Caco-2 (cell line): ENCODE data around the gene TENM4. TPM values are rescaled to one million over a fixed set of nuclear protein-coding genes. Genes with fewer than 3 reads are reported as not detected.

ENCODE experiments used
- BruUV-seq: library from RNA; stranded (reverse); fragments of 400-500 nt; replicated peaks from 2 replicates; lab custom pipeline; 2021; lab: Mats Ljungman, UMichigan
- CTCF ChIA-PET: fragments of 300-600 bp; sonication (Branson Sonifier 250); formaldehyde crosslinking; loops from one replicate; lab custom pipeline; 2022; ENCODE audit warnings: antibody characterized with exemption; lab: Charles Lee
- POLR2A ChIA-PET: fragments of 300-600 bp; sonication (Branson Sonifier 250); formaldehyde crosslinking; loops from one replicate; lab custom pipeline; 2022; ENCODE audit warnings: antibody characterized with exemption; lab: Charles Lee
- DNase-seq, 2 experiments: peaks; one replicate each; pipeline versions ENCODE4 v3.0.0 to v3.0.0-alpha.2; 2020 to 2022
- H3K27me3 ChIP-seq: replicated peaks from 2 replicates; pipeline ENCODE4 v1.6.0; 2011; ENCODE audit warnings: low read length; ENCODE audit not compliant: control insufficient read depth, insufficient read depth
- H3K36me3 ChIP-seq: 2 replicates; pipeline ENCODE4 v1.5.1; 2011; ENCODE audit warnings: low read length; ENCODE audit not compliant: control insufficient read depth, insufficient read depth
- H3K4me1 ChIP-seq: fragments of 250-450 bp; sonication (Bioruptor Pico); 2 replicates; pipeline ENCODE4 v1.5.1; 2020; ENCODE audit warnings: mild to moderate bottlenecking
- H3K4me3 ChIP-seq: 2 replicates; pipeline ENCODE4 v1.5.1; 2011; ENCODE audit warnings: low read depth, mild to moderate bottlenecking, control low read depth, low read length
- H3K9me3 ChIP-seq: fragments of 250-450 bp; sonication (Bioruptor Pico); 2 replicates; pipeline ENCODE4 v1.5.1; 2020; ENCODE audit warnings: mild to moderate bottlenecking, moderate library complexity
- H3K27ac Mint-ChIP-seq: one replicate; pipeline ENCODE4 v1.8.0; 2022; ENCODE audit warnings: mixed read lengths; ENCODE audit not compliant: unreplicated experiment
- H3K27me3 Mint-ChIP-seq: one replicate; pipeline ENCODE4 v1.8.0; 2022; ENCODE audit warnings: mixed read lengths; ENCODE audit not compliant: insufficient read depth, unreplicated experiment
- H3K36me3 Mint-ChIP-seq: one replicate; pipeline ENCODE4 v1.8.0; 2022; ENCODE audit warnings: mild to moderate bottlenecking, mixed read lengths; ENCODE audit not compliant: insufficient read depth, unreplicated experiment
- H3K4me1 Mint-ChIP-seq: one replicate; pipeline ENCODE4 v1.8.0; 2022; ENCODE audit warnings: low read depth, mixed read lengths; ENCODE audit not compliant: unreplicated experiment
- H3K4me3 Mint-ChIP-seq: one replicate; pipeline ENCODE4 v1.8.0; 2022; ENCODE audit warnings: mild to moderate bottlenecking, moderate library complexity, mixed read lengths; ENCODE audit not compliant: unreplicated experiment
- H3K9me3 Mint-ChIP-seq: one replicate; pipeline ENCODE4 v1.8.0; 2022; ENCODE audit warnings: mixed read lengths; ENCODE audit not compliant: unreplicated experiment
- CTCF ChIP-seq, 2 experiments: fragments of 200-600 bp in 1 of 2; IDR thresholded peaks; 1 replicate in 1 of 2; 2 replicates in 1 of 2; pipeline versions ENCODE4 v1.5.1 to v1.8.0; 2011 to 2022; ENCODE audit warnings: antibody characterized with exemption in 1 of 2, control low read depth in 1 of 2, inconsistent platforms in 1 of 2, low read depth in 1 of 2, low read length in 1 of 2, mild to moderate bottlenecking in 1 of 2, moderate library complexity in 1 of 2; ENCODE audit not compliant: insufficient read depth in 1 of 2, severe bottlenecking in 1 of 2, unreplicated experiment in 1 of 2
- intact Hi-C: fragments of 100-400 bp; cut with micrococcal nuclease; formaldehyde crosslinking; loops from one replicate; pipeline ENCODE4 v1.10.0; 2022; ENCODE audit not compliant: unreplicated experiment
- total RNA-seq: library from RNA; stranded (reverse); gene quantifications from 2 replicates; pipeline ENCODE4 v1.2.3, GENCODE V29; 2022

The TENM4 gene
- total RNA-seq, 1 experiment from 2014 or later, result 1.1 TPM

GRCh38 chr11:78652843-78653239, 788.0 kb downstream of the TENM4 start:
- TF ChIP-seq CTCF (IDR thresholded peaks at IDR 0.05; ENCODE audit: insufficient read depth in 1 of 2, low read depth in 1 of 2, low read length in 1 of 2, severe bottlenecking in 1 of 2, unreplicated experiment in 1 of 2), result no peak
- BruUV-seq, result no TSS peak
- no peaks in the 10 kb centered on the region for H3K36me3 Mint-ChIP-seq
- Histone ChIP-seq H3K9me3 (no peaks in the 10 kb centered on the region), H3K4me1 (no peaks in the 10 kb centered on the region), H3K36me3 (no peaks in the 10 kb centered on the region), H3K4me3 (no peak overlapping the region), H3K27me3 (no peaks in the 10 kb centered on the region; the same call in 1 of the 2 replicates)
- DNase-seq, result peak in 1 of 2 experiments; percentile 21
- no peaks in the 10 kb centered on the region for H3K9me3 Mint-ChIP-seq
- peaks cover 6% of the 10 kb centered on the region for H3K27me3 Mint-ChIP-seq
- POLR2A ChIA-PET, result no interaction called here
- no peak overlapping the region for H3K27ac Mint-ChIP-seq
- no peaks in the 10 kb centered on the region for H3K4me1 Mint-ChIP-seq
- intact Hi-C loops, result no loop called here
- CTCF ChIA-PET, result interaction anchor here (1.3 to 3.0 kb wide), 2 partner anchors 8 to 63 kb away, joined by 5 to 8 read pairs; no protein-coding TSS in a partner anchor
- H3K4me3 Mint-ChIP-seq, result no peak overlapping the region

- H3K4me3 Mint-ChIP-seq, result no peak overlapping the region
- BruUV-seq, result no TSS peak
- Histone ChIP-seq H3K36me3 (no peaks in the 10 kb centered on the region), H3K4me1 (no peaks in the 10 kb centered on the region), H3K4me3 (no peak overlapping the region), H3K27me3 (no peaks in the 10 kb centered on the region; the same call in 1 of the 2 replicates), H3K9me3 (no peaks in the 10 kb centered on the region)
- H3K4me1 Mint-ChIP-seq, result no peaks in the 10 kb centered on the region
- peak in 1 of 2 experiments; percentile 16 for DNase-seq
- H3K36me3 Mint-ChIP-seq, result no peaks in the 10 kb centered on the region
- no peak for TF ChIP-seq CTCF (IDR thresholded peaks at IDR 0.05; ENCODE audit: insufficient read depth in 1 of 2, low read depth in 1 of 2, low read length in 1 of 2, severe bottlenecking in 1 of 2, unreplicated experiment in 1 of 2)
- CTCF ChIA-PET, result interaction anchor here (3.0 kb wide), 1 partner anchor 63 kb away, joined by 8 read pairs; no protein-coding TSS in a partner anchor
- H3K27me3 Mint-ChIP-seq, result peaks cover 6% of the 10 kb centered on the region
- no peak overlapping the region for H3K27ac Mint-ChIP-seq
- POLR2A ChIA-PET, result no interaction called here
- H3K9me3 Mint-ChIP-seq, result no peaks in the 10 kb centered on the region
- intact Hi-C loops, result no loop called here
These were observed 788.6 kb downstream of the TENM4 start for GRCh38 chr11:78651923-78652842.

GRCh38 chr11:78651136-78651775, 789.6 kb downstream of the TENM4 start:
- no peak overlapping the region for H3K27ac Mint-ChIP-seq
- ChIA-PET CTCF (interaction anchor here (0.6 kb wide), 1 partner anchor 853 kb away, joined by 4 read pairs; no protein-coding TSS in a partner anchor), POLR2A (no interaction called here)
- peaks cover 3% of the 10 kb centered on the region for H3K27me3 Mint-ChIP-seq
- no peaks in the 10 kb centered on the region for H3K36me3 Mint-ChIP-seq
- intact Hi-C loops, result no loop called here
- H3K4me3 Mint-ChIP-seq, result no peak overlapping the region
- Histone ChIP-seq H3K27me3 (no peaks in the 10 kb centered on the region), H3K4me3 (no peak overlapping the region), H3K36me3 (no peaks in the 10 kb centered on the region), H3K4me1 (no peaks in the 10 kb centered on the region), H3K9me3 (no peaks in the 10 kb centered on the region)
- DNase-seq, result peak in 1 of 2 experiments; percentile 21
- TF ChIP-seq CTCF (IDR thresholded peaks at IDR 0.05; ENCODE audit: insufficient read depth in 1 of 2, low read depth in 1 of 2, low read length in 1 of 2, severe bottlenecking in 1 of 2, unreplicated experiment in 1 of 2), result no peak
- BruUV-seq, result no TSS peak
- H3K4me1 Mint-ChIP-seq, result no peaks in the 10 kb centered on the region
- no peaks in the 10 kb centered on the region for H3K9me3 Mint-ChIP-seq
